HTR-8/SVneo (cell line): ENCODE measurements around the gene MAP2.
A peak's percentile ranks its signal among the peaks of the same experiment; 100 is the strongest.

Experiments used
- DNase-seq: peaks from one replicate; pipeline ENCODE4 v3.0.0; 2011; ENCODE audit warnings: low spot score, mixed read lengths; ENCODE audit not compliant: insufficient read length
- FAIRE-seq: peaks from 2 replicates; lab custom pipeline; 2011; peaks lifted over from hg19 to GRCh38; lab: Jason Lieb, UNC

MAP2 gene

GRCh38 chr2:209768557-209768956 lies 344.7 kb downstream of the MAP2 start:
- no peak for DNase-seq
- FAIRE-seq: no peak

- DNase-seq (peak; percentile 51), FAIRE-seq (no peak)
Measured at GRCh38 chr2:209771474-209772289, 347.8 kb downstream of the MAP2 start, which contains the start of gene UNC80. UNC80 (plus strand) TSS chr2:209771832; CDS start chr2:209772073, 241 bp downstream.

GRCh38 chr2:209772290-209772685 lies 348.4 kb downstream of the MAP2 start:
- no peak for DNase-seq
- FAIRE-seq: no peak

GRCh38 chr2:209773377-209773776 lies 349.5 kb downstream of the MAP2 start:
- FAIRE-seq (no peak), DNase-seq (no peak)
